ENCODE data around the gene SLC45A3.

SLC45A3 gene

DNA sequence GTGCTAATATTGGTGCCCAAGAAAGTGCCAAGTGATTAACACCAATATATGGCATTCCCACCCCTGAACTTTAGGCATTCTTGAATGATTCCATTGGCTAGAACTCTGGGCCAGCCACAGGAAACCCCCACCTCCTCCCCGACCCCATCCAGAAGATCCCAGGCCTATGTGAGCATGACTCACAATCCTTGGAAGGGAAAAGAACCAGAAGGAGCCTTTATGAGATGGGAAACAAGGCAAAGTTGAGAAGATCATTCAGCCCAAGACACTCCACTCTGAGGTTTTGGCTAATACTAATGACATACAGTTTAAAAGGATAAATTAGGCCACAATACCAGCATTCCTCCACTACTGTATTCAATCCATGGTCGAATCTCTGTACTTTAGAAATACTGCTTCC is 70.3 kb downstream of the SLC45A3 start:
- no peak for DNase-seq (ENCODE audit: low read depth in 2 of 2)

All from stimulated activated CD8-positive, alpha-beta memory T cell treated with anti-CD3 and anti-CD28 coated beads, Interleukin-2, amount 100 ng/mL, for 48 hours (primary cell).